GM12801 (cell line): ENCODE data around the gene KLHL8.

Source experiments
- CTCF ChIP-seq: IDR thresholded peaks from one replicate; pipeline ENCODE4 v1.5.1; 2011; ENCODE audit warnings: control low read depth; ENCODE audit not compliant: insufficient read length; ENCODE audit errors: extremely low read depth

KLHL8 gene

DNA sequence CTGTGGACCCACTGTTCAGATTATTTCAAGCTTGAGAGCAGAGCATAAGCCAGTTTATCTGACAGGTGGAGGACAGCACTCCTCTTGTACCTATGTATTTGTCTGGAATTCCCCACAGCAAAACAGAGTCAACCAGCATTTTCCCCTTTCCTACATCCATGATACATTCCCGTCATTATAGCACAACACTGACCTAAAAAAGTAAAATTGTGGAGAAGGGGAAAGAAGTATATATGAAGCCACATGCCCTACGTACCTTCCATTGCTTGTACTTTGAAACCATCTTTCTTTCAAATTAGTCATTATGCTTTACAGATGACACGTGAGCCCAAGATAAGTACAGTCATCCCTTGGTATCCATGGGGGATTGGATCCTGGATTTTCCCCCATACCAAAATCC is 73.3 kb downstream of the KLHL8 start:
- no peak for TF ChIP-seq CTCF

DNA sequence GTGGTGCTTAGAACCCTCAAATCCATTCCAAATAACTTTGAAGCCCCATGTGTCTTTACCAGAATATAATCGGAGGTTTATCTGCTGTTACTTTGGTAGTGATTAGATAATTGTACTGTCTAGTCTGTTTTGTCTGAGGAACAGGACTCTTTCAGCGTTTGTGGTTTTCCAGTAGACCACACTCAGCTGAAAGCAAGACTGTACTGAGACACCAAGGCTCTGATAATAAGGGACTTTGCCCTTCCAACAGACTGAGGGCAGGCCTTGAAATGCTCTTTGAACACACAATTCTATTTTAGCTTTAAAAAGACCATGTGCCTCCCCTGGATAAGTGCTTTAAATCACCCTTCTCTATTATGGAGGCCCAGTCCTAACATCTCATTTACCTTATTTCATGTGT is 76.1 kb downstream of the KLHL8 start:
- no peak for TF ChIP-seq CTCF

- no peak for TF ChIP-seq CTCF
Observed at GRCh38 chr4:87141428-87141827, 79.0 kb downstream of the KLHL8 start.

DNA sequence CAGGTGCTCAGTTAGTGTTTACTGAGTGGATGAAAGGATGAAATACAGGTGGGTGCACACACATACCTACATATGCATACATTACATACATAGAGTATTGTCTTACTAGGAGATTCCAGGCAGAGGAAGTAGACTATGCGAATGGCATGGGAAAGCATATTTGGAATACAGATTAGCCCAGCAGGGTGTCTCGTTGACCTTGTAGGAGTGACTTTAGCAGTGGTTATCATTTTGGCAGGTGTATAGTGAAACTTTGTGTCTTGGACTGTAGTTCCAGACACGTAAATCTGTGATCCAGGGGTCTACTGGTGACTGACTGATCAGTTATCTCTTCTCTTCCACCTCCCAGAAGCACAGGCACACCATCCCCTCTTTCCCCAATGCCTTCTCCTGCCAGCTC is 86.3 kb downstream of the KLHL8 start:
- no peak for TF ChIP-seq CTCF

DNA sequence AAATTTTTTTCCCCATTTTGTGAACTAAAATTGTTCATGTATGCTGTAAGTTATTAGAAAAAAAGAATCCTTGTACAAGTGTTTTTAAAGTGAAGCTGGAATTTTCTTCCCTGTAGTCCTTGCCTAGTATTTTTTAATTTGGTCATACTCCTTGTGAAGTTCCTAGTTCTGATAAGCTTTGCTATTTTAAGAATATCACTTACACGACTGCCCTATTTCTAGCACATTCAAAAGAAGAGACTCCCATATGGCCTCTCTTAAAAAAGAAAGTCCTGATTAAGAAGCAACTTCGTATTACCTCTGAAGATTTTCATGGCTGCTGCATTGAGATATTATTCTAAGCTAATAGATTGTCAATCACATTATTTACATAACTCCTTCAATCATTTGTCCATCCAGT is 87.2 kb downstream of the KLHL8 start:
- no peak for TF ChIP-seq CTCF

DNA sequence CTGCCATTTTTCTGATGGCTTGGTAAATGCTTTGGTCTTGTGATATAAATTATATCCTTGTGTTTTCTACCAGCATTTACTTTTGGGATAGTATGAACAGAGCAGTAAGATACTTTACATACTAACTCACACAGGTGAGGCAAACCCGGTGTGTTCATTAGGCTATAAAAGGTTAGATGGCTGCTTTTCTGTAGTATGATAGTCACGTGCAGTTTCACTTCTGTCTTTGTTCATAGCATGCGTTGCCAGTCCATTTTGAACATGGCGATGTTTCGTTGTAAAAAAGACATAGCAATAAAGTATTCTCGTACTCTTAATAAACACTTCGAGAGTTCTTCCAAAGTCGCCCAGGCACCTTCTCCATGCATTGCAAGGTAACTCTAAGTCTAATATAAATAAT is 88.4 kb downstream of the KLHL8 start:
- no peak for TF ChIP-seq CTCF

- no peak for TF ChIP-seq CTCF
Observed at GRCh38 chr4:87130985-87131703, 89.3 kb downstream of the KLHL8 start.
